Neural progenitor cell (in vitro differentiated cells): ENCODE data around the gene PCDHGA12.

Experiments
- CTCF ChIP-seq: fragments of 200-600 bp; sonication (generic); IDR thresholded peaks from 2 replicates; pipeline ENCODE4 v1.5.1; 2017; ENCODE audit warnings: antibody characterized with exemption, mild to moderate bottlenecking
- EZH2 ChIP-seq: fragments of 200-600 bp; sonication (generic); IDR thresholded peaks from 2 replicates; pipeline ENCODE4 v1.6.1; 2017; ENCODE audit warnings: antibody characterized with exemption, mild to moderate bottlenecking, moderate library complexity
- EZH2phosphoT487 ChIP-seq: fragments of 200-600 bp; sonication (generic); IDR thresholded peaks from 2 replicates; pipeline ENCODE4 v1.6.1; 2017; ENCODE audit warnings: antibody characterized with exemption

DNA sequence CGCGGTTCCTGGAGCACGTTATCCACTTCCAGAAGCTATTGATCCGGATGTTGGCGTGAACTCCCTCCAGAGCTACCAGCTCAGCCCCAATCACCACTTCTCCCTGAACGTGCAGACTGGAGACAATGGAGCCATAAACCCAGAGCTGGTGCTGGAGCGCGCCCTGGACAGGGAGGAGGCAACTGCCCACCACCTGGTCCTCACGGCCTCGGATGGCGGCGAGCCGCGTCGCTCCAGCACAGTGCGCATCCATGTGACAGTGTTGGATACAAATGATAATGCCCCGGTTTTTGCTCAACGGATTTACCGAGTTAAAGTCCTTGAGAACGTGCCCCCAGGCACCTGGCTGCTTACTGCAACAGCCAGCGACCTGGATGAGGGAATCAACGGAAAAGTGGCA, 26.9 kb upstream of the PCDHGA12 start:
- TF ChIP-seq CTCF (no peak), EZH2 (no peak), EZH2phosphoT487 (no peak)
